GM19452 (cell line): ENCODE data around the gene CDH15.
"Not testable (repeated sequence)": the region's sequence is repeated elsewhere in the genome, so short reads cannot be mapped to it uniquely, and the experiment has no call there.

Source experiments
- ATAC-seq: cut with Tn5 transposase; IDR thresholded peaks from one replicate; pipeline ENCODE4 v1.9.1; 2021; ENCODE audit not compliant: unreplicated experiment

Gene CDH15

DNA sequence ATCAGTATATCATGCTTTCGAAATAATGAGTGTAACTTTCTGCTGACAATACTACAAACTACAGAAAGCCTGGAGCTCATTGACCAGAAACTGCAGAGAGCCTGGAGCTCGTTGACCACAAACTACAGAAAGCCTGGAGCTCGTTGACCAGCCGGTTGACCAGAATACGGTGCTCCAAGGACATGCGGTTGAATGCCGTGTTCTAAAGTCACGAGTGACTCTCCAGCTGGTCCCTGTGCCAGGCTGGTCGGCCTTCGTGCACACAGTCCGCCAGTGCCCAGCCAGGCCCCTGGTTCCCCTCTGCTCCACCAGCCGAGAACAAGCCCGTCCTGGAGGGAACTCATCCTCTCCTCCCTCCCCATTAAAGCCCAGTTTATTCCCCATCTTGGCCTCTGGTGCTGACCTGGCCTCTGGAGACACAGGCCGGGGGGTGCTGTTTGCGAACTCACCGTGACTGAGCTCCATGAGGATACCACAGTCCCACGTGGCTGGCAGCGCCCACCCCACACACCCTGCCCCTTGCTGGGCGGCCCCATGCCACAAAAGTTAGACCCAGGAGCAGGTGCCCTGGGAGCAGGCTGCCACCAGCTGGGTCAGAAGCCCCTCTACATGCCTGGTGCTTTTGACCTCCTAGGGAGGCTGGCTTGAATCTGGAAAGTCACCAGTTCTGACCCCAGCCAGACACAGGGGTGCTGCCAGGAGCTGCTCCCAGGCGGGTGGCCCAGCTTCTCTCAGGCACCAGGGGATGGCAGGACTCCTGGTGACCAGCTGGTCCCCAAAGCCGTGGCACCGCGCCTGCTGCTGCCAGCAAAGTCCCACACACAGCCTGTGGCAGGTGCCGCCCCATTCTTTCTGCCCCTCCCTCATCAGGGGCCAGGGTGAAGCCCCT, 15.5 kb upstream of the CDH15 start:
- no peak for ATAC-seq

DNA sequence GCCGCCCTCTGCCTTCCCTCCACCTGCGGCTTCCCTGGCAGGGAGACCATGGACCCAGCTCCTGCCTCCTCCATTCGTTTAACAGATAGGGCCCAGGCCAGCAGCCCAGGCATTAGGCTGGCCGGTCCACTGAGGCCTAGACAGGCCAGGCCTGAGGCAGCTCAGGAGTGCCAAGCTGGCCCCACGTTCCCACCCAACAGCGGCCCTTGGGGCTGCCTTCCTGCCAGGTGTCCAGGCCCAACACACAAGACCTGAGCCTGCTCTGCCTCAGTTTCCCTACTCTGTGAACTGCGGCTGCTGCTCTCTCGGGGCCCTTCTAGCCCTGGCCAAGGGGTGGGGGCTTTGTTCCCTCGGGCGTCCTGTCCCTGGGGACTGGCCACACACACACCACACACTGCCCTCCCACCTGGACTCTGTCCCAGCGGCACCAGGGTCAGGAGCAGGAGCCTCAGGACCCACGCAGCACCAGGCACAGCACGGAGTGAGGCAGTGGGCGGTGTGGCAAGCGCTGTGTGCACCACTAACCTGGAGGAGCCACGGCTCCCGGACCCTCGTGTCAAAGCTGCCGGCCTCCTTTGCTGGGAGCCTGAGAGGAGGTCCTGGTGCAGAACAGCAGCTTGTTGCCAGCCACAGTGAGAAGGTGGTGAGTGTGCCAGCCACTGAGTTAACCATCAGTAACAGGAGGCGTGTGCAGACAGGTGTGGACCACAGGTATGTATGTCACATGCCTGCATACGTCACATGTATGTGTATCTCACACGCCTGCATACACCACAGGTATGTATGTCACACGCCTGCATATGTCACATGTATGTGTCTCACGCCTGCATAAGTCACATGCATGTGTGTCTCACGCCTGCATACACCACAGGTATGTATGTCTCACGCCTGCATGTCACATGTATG, 14.6 kb upstream of the CDH15 start:
- ATAC-seq, result no peak

DNA sequence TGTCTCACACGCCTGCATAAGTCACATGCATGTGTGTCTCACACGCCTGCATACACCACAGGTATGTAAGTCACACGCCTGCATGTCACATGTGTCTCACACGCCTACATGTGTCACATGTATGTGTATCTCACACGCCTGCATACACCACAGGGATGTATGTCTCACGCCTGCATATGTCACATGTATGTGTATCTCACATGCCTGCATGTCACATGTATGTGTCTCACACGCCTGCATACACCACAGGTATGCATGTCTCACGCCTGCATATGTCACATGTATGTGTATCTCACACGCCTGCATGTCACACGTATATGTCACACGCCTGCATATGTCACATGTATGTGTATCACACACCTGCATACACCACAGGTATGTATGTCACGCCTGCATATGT, 13.8 kb upstream of the CDH15 start:
- no peak for ATAC-seq

DNA sequence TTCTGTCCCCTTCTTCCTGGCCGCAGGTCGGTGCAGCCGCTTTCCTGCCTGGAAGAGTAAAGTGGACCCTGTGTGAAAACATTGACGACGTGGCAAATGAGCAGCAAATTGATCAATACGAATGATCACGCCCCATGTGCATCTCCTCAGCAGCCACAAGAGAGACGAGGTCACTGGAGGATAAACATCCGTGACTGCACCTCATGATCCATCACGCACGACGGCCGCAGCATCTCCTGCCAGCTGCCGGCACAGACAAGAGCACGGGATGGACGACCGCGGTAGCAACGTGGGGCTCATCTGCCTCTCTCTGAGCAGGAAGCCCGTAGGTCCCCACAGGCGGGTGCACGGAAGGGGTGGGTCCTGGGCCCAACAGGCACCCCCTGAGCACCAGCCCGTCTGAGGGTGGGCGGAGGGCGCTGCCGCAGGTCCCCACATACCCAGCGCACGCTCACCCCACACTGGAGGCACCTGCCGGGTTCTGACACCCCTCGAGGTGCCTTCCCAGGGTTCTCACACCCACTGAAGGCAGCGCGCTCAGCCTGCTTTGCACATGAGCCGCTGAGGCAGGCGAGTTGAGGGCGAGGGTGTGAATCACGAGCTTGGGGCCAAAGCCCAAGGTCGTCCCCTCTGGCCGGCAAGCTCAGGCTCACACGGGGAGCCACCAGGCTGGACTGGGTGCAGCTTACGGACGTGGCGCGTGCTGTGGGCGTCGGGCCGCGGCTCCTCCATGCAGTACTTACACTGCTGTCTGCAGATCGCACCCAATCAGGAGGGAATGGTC, 12.3 kb upstream of the CDH15 start:
- no peak for ATAC-seq

DNA sequence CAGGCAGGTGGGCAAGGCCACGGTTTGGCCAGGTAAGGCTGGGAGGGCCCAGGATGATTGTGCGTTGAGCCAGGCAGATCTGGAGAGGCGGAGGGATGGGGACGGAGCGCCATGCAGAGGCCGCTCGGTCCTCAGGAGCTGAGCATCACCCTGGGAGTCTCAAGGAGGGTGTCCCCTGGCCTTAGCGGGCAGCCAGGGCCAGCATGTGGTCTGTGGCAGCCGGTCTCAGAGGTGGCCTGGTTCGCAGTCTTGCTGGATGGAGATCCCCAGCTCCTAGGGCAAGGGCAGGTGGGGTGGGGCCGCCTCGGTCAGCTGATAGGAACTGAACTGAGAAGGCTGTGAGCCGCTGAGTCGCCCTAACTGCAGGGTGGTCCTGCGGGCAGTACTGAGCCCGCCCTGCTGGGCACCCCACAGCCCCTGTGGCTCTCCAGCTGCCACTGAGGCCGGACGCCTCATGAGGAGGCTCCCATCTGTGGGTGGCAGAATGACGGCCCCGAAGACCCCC, 11.6 kb upstream of the CDH15 start:
- ATAC-seq, result no peak

DNA sequence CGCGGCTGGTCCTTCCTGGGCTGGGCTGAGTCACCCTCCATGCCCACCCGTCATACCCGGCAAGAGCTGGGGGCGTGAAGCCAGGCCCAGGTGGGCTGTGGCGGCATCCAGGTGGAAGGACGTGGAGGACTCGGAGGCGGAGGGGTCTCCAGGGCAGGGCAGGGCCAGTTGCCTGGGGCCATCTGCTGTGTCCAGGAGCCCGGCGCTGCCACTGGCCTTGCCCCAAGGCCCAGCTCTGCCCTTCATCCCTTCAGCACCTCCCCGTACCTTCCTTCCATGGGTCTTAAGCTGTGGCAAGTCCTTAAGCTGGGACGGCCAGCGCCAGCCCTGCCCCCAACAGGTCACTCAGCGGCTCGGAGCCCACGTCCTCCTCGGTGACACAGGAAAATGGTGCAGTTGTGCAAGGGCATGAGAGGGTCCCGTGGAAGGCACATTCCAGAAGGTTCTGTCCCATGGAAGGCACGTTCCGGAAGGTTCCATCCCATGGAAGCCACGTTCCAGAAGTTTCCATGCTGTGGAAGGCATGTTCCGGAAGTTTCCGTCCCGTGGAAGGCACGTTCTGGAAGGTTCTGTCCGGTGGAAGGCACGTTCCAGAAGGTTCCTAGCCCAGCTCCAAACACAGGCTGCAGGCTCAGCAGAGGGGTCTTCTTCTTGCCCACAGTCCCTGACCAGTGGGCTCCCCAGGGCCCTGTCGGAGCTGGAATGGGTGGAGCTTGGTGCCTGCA, 10.4 kb upstream of the CDH15 start:
- ATAC-seq, result no peak

DNA sequence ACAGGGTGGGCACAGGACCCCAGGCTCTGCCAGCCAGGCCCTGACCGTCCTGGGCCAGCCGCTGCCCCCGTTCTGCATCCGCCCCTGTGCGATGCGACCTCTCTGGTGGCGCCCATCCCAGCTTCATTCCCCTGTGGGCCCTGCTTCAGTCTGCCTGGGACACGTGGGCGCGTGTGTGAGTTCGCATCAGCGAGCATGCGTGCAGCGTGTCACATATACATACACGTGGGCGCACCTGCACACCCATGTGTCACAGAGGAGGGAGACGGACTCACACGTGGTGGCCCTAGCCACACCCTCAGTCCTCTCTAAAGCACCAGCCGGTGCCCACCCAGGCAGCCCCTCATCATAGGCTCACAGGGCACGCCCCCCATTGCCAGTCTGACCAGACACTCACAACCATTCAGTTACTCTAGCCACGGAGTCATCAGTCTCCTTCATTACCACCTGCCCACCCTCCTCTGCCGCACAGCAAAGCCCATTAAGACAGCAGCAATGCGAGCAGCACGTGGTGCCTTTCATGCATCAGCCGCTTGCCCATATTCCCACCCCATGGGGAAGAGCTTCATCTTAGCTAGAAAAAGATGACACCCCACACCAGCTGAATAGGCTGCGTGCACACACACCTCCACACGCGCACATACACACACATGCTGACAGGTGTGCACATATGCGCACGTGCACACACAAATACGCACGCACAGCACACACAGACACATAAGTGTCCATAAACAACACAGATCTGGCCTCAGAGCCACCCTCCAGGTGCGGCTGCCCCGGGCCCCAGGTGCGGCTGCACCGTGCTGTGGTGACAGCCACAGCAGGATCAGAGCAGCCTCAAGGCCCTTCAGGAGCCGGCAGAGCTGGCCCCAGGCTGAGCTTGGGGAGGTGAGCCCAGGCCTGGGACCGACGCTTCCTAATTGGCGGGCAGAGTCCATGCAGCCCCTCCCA, 9.5 kb upstream of the CDH15 start:
- no peak for ATAC-seq

DNA sequence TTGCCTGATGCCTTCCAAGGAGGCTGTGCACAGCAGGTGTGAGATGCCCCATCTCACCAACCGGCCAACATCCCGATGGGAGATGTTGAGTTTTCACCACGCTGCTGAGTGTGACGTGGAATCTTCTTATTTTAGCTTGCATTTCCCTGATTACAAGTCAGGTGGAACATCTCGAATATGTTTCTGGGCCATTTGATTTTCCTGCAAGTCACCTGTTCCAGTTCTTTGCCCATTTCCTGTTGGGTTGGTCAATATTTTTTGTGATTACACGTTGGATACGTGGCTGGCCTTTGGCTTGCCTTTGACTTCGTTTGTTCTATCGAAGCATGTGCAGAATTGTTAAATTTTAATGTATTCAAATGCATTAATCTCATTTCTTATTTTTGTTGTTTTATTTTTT, 8.3 kb upstream of the CDH15 start:
- ATAC-seq, result no peak

DNA sequence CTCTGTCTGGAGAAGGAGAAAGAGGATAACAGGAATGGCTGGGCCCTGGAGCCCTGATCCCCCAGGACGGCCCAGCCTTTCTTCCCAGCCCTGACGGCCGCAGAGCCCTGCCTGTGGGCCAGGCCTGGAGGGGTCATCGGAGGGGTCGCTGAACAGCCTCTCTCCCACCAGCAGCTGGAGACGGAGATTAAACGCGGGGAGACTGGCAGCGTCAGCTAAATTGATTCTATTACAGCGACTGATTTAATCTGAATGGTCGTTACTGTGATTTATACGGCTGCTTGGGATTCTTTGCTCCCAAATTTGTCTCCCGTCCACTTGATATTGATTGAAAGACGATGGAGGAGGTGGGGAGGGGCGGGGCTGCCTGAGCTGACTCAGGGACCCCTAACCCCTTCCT, 7.1 kb upstream of the CDH15 start:
- ATAC-seq, result no peak

DNA sequence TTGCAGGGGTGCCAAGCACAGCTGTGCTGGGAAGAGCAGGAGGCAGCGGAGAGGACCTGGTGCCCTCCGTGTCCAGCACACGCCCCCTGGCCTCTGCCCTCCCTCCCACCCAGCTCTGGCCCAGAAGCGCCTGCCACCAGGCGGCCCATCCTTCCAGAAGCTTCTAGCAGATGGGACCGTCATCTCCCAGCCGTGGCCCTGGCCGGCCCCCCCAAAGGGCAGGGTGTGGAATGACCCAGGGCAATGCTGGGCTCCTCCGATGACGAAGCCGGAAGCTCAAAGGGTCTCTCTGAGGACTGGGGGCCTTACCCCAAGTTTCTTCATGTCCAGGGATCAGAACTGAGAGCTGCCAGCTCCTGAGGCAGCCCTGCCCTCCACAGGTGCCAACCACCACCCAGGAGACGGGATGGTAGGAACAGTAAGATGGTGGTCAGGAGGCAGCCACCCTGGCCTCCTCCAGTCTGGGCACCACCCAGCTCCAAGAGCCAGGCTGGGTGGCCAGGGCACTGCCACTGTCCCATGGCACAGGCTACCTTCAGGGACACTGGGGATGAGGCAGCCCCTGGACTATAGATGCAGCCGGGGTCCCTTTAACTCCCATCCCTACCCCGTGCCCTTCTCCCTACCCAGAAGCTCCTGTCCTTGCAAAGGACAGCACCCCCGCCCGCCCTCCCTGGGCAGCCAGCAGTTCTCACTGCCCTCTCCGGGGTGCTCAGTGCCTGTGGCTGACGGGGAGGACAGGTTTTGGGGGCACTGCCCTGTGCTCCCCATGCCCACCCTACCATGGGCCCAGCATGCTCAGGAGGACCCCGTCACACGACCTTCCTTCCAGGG, 6.5 kb upstream of the CDH15 start:
- no peak for ATAC-seq

DNA sequence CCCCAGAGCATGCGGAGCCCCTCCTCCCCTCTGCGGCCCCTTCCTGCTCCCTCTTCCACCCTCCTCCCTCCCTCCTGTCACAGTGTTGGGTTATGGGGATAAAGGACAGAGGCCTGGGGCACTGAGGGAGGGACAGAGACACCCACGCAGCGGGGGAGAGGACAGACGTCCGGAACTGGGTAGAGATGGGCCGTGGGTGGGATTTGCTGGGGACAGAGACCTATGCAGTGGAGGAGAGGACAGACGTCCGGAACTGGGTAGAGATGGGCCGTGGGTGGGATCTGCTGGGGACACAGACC, 5.9 kb upstream of the CDH15 start:
- ATAC-seq, result not testable (repeated sequence)

DNA sequence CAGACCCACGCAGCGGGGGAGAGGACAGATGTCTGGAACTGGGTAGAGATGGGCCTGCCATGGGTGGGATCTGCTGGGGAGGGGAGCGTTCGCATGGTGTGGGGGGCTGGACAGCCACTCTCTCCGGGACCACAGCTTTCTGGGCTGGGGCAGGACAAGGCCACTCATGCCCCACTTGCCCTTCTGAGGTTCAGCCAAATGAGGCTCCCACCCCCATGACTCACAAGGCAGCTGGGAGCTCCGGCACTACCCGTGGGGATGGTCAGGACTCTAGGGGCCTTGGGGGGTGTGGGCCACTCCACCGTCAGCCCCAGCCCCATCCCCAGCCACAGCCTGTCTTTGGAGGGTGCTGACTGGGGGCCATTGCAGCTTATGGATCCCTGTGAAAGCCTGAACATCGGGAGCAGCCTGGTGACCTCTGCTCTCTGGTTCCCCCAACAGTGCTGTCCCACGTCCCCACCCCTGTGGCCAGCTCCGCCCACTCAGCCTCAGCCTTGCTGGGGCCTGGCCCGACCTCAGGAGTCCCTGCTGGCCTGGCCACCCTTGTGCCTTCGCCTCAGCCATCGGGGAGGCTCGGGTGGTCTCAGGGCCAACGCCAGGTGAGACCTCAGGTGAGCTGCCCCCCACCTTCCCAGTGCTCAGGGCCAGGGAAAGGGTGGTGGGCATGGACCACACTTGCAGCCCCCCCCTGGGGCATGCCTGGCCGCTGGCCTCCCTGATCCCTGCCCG, 4.7 kb upstream of the CDH15 start:
- no peak for ATAC-seq

DNA sequence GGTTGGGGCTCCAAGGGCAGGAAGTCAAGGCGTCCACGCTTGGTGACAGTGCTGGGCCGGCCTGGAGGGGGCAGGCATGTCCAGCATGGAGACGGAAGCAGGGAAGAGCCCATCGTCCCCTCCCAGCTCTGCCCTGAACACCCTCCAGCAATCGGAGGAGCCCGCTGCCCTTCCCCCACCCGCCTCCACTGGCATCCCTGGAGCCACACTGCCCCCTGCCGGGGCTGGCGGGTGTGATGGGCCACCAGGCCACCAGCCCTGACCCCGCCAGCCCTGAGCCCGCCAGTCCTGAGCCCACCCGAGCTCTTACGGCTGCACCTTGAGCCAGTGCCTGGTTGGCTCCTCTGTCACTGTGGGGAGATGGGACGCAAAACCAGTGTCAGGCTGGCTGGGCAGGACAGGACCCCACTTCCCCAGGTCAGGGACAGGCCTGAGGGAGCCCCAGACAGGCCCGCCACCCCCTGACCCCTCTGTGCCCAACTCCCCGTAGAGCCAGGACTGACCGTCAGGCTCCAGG, 4.1 kb upstream of the CDH15 start:
- ATAC-seq, result no peak

DNA sequence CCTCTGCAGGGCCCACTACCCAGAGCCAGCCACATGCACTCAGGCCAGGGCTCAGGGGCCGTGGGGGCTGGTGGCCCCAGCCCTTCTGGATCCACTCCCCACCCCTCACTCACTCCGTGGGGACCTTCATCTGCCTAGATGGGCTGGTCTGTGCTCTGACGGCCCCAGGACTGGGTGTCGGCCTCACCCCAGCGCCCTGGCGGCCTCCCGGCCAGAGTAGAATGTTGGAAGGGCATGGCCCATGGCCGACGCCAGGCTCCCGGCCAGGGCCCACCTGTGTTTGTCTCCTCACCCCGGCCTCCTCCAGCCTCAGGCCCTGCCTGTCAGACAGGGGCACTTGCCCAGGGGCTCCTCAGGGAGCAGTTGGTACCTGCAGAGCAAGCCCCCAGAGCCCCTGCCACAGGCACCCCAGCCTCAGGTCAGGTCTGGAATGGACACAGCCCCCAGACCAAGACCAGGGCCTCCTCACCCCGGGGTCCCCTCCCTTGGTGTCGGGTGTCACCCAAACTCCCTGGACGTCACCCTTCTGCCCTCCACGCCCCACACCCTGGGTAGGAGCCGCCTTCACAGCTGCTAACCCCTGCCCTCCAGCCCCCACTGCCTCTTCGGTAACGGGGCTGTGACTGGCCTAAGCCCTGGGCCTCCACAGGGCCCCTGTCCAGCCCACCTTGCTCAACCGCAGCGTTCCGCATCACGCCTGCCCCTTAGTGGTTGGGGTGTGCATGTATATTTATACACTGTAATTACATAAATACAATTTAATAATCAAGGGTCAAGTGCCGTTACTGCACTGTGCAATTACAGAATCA, 3.0 kb upstream of the CDH15 start:
- no peak for ATAC-seq

DNA sequence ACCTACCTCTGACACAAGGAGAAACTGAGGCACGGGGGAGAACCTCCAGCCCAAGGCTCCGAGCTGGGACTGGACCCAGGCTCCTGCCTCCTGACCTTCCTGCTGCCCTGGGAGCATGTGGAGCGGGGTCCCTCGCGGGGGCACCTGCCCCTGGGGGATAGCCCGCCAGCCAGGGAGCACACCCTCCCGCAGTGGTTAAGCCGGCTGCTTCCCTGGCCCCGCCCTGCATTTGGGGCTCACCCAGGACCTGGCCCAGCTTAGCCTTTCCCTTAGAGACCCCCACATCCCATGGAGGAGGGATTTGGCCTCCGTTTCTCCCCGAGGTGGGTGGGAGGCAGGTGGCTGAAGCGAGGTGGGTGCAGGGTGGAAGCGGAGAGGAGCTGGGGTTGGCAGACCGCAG, 1.8 kb upstream of the CDH15 start:
- ATAC-seq, result no peak

DNA sequence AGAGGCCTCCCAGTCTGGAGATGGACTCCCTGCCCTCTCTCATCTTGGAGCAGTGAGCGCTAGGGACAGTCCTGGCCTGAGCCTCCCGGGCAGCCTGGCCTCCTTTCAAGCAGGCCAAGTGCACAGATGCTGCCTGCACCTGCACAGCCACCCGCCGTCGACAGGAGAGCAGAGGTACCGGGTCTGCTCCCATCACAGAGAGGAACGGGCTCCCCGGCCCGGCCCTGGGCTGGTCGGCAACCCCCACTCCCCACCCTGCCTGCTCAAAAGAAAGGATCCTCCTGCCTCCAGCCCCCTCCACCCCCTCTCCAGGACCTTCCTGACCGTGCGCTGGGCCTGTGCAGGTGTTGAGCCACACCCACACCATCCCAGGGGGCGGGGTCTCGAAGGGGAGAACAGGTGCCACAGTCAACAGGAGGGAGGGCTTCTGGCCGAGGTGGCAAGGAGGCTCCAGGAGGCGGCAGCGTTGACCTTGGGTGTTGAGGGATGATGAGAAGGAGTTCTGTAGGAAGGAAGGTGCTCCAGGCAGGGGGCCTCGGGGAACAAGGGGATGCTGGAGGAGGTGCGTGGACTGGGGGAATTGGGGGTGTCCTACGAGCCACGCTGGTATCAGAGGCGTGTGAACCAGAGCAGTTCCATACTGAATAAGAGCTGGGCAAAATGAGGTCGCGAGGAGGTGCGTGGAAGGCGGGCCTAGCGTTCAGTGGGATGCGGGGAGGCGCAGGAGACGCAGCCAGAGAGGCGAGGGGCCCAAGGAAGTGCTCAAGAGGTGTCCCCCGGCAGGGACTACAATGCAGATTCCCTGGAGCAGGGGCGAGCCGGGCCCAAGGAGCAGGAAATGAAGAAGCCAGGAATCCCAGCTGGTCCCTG, 967 bp upstream of the CDH15 start:
- no peak for ATAC-seq
